OCI-LY3 (cell line): ENCODE measurements around the gene ASTN1.
A peak's percentile ranks its signal among the peaks of the same experiment; 100 is the strongest.

Experiments
- EZH2phosphoT487 ChIP-seq: fragments of 200-600 bp; shearing (Covaris generic); IDR thresholded peaks from 2 replicates; pipeline ENCODE4 v1.6.1; 2018; ENCODE audit warnings: antibody characterized with exemption, mixed run types, low read depth
- TF ChIP-seq, protein P1 (sequence below): fragments of 200-600, 300-600 bp; sonication (generic); IDR thresholded peaks from 2 replicates; pipeline ENCODE4 v1.5.1; 2014; ENCODE audit warnings: antibody characterized with exemption, low read length, low read depth

DNA sequence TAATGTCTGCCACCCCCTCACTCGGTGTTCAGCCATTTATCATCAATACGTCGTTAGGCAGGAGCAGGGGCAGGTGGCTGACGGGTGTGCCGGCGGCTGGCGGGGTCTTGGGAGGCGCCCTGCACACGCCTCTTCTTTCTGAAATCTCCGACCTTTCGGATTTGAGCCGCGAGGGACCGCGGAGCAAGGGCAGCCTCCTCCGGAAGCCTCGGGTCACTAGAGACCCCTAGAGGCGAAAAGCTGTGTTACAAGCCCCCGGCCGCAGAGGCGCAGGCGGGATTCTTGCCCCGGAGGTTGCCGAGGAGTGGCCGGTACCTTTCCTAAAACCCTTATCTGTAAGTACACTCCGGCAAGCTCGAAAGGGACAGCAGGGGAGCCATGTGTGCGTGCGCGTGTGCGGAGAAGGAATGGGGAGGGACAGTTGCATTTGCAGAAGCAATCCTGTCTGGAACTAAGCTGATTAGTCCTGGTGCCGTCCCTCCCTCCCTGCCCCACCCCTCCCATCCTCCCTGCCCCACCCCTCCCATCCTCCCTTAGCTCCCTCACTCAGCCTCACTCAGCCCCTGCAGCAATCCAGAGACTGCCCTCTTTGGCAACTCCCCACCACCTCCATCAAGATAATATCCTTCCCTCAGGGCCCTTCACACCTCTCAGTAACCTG lies 17.2 kb upstream of the ASTN1 start:
- TF ChIP-seq, protein P1, sequence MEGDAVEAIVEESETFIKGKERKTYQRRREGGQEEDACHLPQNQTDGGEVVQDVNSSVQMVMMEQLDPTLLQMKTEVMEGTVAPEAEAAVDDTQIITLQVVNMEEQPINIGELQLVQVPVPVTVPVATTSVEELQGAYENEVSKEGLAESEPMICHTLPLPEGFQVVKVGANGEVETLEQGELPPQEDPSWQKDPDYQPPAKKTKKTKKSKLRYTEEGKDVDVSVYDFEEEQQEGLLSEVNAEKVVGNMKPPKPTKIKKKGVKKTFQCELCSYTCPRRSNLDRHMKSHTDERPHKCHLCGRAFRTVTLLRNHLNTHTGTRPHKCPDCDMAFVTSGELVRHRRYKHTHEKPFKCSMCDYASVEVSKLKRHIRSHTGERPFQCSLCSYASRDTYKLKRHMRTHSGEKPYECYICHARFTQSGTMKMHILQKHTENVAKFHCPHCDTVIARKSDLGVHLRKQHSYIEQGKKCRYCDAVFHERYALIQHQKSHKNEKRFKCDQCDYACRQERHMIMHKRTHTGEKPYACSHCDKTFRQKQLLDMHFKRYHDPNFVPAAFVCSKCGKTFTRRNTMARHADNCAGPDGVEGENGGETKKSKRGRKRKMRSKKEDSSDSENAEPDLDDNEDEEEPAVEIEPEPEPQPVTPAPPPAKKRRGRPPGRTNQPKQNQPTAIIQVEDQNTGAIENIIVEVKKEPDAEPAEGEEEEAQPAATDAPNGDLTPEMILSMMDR = peak; percentile 64
- TF ChIP-seq EZH2phosphoT487 = no peak
